ENCODE data around the gene PCSK4. TPM values are rescaled to one million over a fixed set of nuclear protein-coding genes. Genes with fewer than 3 reads are reported as not detected.
A peak's percentile ranks its signal among the peaks of the same experiment; 100 is the strongest.
"Not testable (repeated sequence)": the region's sequence is repeated elsewhere in the genome, so short reads cannot be mapped to it uniquely, and the experiment has no call there.

The PCSK4 gene
- polyA plus RNA-seq, 1 experiment = 0.40 TPM

GRCh38 chr19:1445185-1445931 is 44.8 kb downstream of the PCSK4 start:
- H3K9me3 ChIP-seq (ENCODE audit: control insufficient read depth, insufficient read depth, low read length) = no peaks in the 10 kb centered on the region; the same call in 1 of the 2 replicates
- TF ChIP-seq CTCF (IDR thresholded peaks at IDR 0.05; ENCODE audit: low read depth, low read length) = peak; percentile 65
- ChIA-PET CTCF (interaction anchor here (0.9 to 1.1 kb wide), 2 partner anchors 18 to 64 kb away, joined by 3 to 5 read pairs; no protein-coding TSS in a partner anchor), POLR2A (interaction anchor here (0.8 kb wide), 1 partner anchor 177 kb away, joined by 9 read pairs; the partner anchor contains the start of gene CIRBP)
- H3K4me3 ChIP-seq (ENCODE audit: low read depth, low read length) = peak overlapping the region; percentile 55
- DNase-seq (ENCODE audit: low read depth, low spot score) = no peak
- peaks cover 32% of the 10 kb centered on the region for H3K27me3 ChIP-seq (ENCODE audit: control insufficient read depth, insufficient read depth, low read length)
- no peak overlapping the region for H3K27ac ChIP-seq (ENCODE audit: low read depth, low read length)

GRCh38 chr19:1441677-1442438 is 48.3 kb downstream of the PCSK4 start:
- Histone ChIP-seq H3K4me3 (ENCODE audit: low read depth, low read length) (no peak overlapping the region), H3K9me3 (ENCODE audit: control insufficient read depth, insufficient read depth, low read length) (peaks cover 3% of the 10 kb centered on the region; the same call in 1 of the 2 replicates), H3K27me3 (ENCODE audit: control insufficient read depth, insufficient read depth, low read length) (peaks cover 7% of the 10 kb centered on the region), H3K27ac (ENCODE audit: low read depth, low read length) (no peak overlapping the region)
- TF ChIP-seq CTCF (IDR thresholded peaks at IDR 0.05; ENCODE audit: low read depth, low read length) = no peak
- no peak for DNase-seq (ENCODE audit: low read depth, low spot score)
- CTCF ChIA-PET = no interaction called here
- POLR2A ChIA-PET = interaction anchor here (0.7 kb wide), 1 partner anchor 269 kb away, joined by 9 read pairs; no protein-coding TSS in a partner anchor

GRCh38 chr19:1441022-1441426 is 49.1 kb downstream of the PCSK4 start:
- POLR2A ChIA-PET = no interaction called here
- CTCF ChIA-PET = no interaction called here
- Histone ChIP-seq H3K27me3 (ENCODE audit: control insufficient read depth, insufficient read depth, low read length) (peaks cover 3% of the 10 kb centered on the region), H3K27ac (ENCODE audit: low read depth, low read length) (no peak overlapping the region), H3K4me3 (ENCODE audit: low read depth, low read length) (no peak overlapping the region), H3K9me3 (ENCODE audit: control insufficient read depth, insufficient read depth, low read length) (peaks cover 3% of the 10 kb centered on the region; the same call in 1 of the 2 replicates)
- no peak for DNase-seq (ENCODE audit: low read depth, low spot score)
- TF ChIP-seq CTCF (IDR thresholded peaks at IDR 0.05; ENCODE audit: low read depth, low read length) = no peak

- DNase-seq (ENCODE audit: low read depth, low spot score) = no peak
- Histone ChIP-seq H3K4me3 (ENCODE audit: low read depth, low read length) (no peak overlapping the region), H3K27me3 (ENCODE audit: control insufficient read depth, insufficient read depth, low read length) (peaks cover 1% of the 10 kb centered on the region), H3K9me3 (ENCODE audit: control insufficient read depth, insufficient read depth, low read length) (peaks cover 3% of the 10 kb centered on the region; the same call in 1 of the 2 replicates), H3K27ac (ENCODE audit: low read depth, low read length) (no peak overlapping the region)
- ChIA-PET POLR2A (no interaction called here), CTCF (no interaction called here)
- TF ChIP-seq CTCF (IDR thresholded peaks at IDR 0.05; ENCODE audit: low read depth, low read length) = no peak
Observed at GRCh38 chr19:1440418-1440801, 49.7 kb downstream of the PCSK4 start.

GRCh38 chr19:1439525-1440417 is 50.4 kb downstream of the PCSK4 start:
- POLR2A ChIA-PET; H3K27me3 ChIP-seq (ENCODE audit: control insufficient read depth, insufficient read depth, low read length); CTCF ChIA-PET; H3K9me3 ChIP-seq (ENCODE audit: control insufficient read depth, insufficient read depth, low read length); DNase-seq (ENCODE audit: low read depth, low spot score); H3K27ac ChIP-seq (ENCODE audit: low read depth, low read length): not testable (repeated sequence)
- peak overlapping the region; percentile 61 for H3K4me3 ChIP-seq (ENCODE audit: low read depth, low read length)
